Heart left ventricle (tissue), 16 donors: ENCODE results near the gene BNIP5. TPM values are rescaled to one million over a fixed set of nuclear protein-coding genes. Genes with fewer than 3 reads are reported as not detected.
A peak's percentile ranks its signal among the peaks of the same experiment; 100 is the strongest.

Source experiments
- ATAC-seq, 4 donors: fragments of 200-7000 bp; cut with Tn5 transposase; one replicate each; pipeline ENCODE4 v1.9.1; 2020 to 2022; ENCODE audit warnings: moderate library complexity in 4 of 4, mild to moderate bottlenecking in 3 of 4, moderate number of reproducible peaks in 1 of 4
- DNase-seq, 5 donors: peaks; one replicate each; pipeline ENCODE4 v3.0.0-alpha.2; 2020
- H3K27ac ChIP-seq, 12 donors: fragments of 200-600 bp; sonication (generic) in 4 of 12; one replicate each; pipeline versions ENCODE4 v1.5.0 to v1.8.0; 2016 to 2022; ENCODE audit warnings: mild to moderate bottlenecking in 2 of 12
- H3K27me3 ChIP-seq, 9 donors: fragments of 200-600 bp; sonication (generic) in 2 of 9; one replicate each; pipeline versions ENCODE4 v1.5.1 to v1.8.0; 2016 to 2022; ENCODE audit warnings: mild to moderate bottlenecking in 3 of 9
- H3K36me3 ChIP-seq, 9 donors: fragments of 200-600 bp; sonication (generic) in 2 of 9; one replicate each; pipeline versions ENCODE4 v1.5.0 to v1.8.0; 2018 to 2022; ENCODE audit warnings: mild to moderate bottlenecking in 2 of 9
- H3K4me1 ChIP-seq, 12 donors: fragments of 200-600 bp; sonication (generic) in 4 of 12; one replicate each; pipeline versions ENCODE4 v1.5.0 to v1.8.0; 2016 to 2022; ENCODE audit warnings: mild to moderate bottlenecking in 3 of 12
- H3K4me3 ChIP-seq, 12 donors: fragments of 200-600 bp; sonication (generic) in 4 of 12; one replicate each; pipeline versions ENCODE4 v1.5.0 to v1.8.0; 2017 to 2022; ENCODE audit warnings: mild to moderate bottlenecking in 9 of 12, moderate library complexity in 4 of 12
- H3K9me3 ChIP-seq, 12 donors: fragments of 200-600 bp; sonication (generic) in 4 of 12; one replicate each; pipeline versions ENCODE4 v1.5.0 to v1.8.0; 2016 to 2022; ENCODE audit warnings: mild to moderate bottlenecking in 1 of 12
- POLR2A ChIP-seq, 2 donors: fragments of 450-650 bp; IDR thresholded peaks; one replicate each; pipeline ENCODE4 v1.6.1; 2017; ENCODE audit warnings: antibody characterized with exemption in 2 of 2, mild to moderate bottlenecking in 2 of 2, moderate library complexity in 2 of 2
- WGBS, 4 donors: extraction: QIAGEN DNeasy Blood & Tissue Kit in 2 of 4; methylation state at CpG; one replicate each; pipeline versions ENCODE4 v1.1.5 to v1.1.7; 2013 to 2018; 5-methylcytosine and 5-hydroxymethylcytosine counted together
- intact Hi-C, 10 donors: fragments of 100-400 bp; cut with DNase I; formaldehyde crosslinking; loops; one replicate each; pipeline versions ENCODE4 v1.11.1 to v1.14.2; 2022
- polyA plus RNA-seq, 2 donors: library from polyadenylated mRNA; stranded (reverse); fragments of 200-250 nt; gene quantifications; one replicate each; pipeline ENCODE4 v1.2.3, GENCODE V29; 2013
- total RNA-seq, 9 donors: library from RNA; depleted of rRNA in 2 of 9; stranded (reverse); fragments of >200 nt in 2 of 9; fragmentation: NEBNext Ultra II Directional in 3 of 9; extraction: Animal tissue kit (Norgen Biotek cat#: 25700) in 3 of 9; gene quantifications; one replicate each; pipeline versions ENCODE4 v1.1.0 to v1.2.4, GENCODE V29; 2016 to 2023
- TF ChIP-seq, protein P1 (sequence below), 12 donors: fragments of 200-600 bp; sonication (generic) in 4 of 12; IDR thresholded peaks; one replicate each; pipeline versions ENCODE4 v1.5.0 to v1.8.0; 2018 to 2022; ENCODE audit warnings: antibody characterized with exemption in 12 of 12, mild to moderate bottlenecking in 5 of 12
- donor health status: ischemic (EF 13 %, LVEDD 7.1; RV severe dilation, severe dysfunction).
- donor health status: healthy with polysubstance abuse.
- donor health status: DM: no; HTN: yes; CAD: no.
- donor health status: DM: no; HTN: no; CAD: no.
- donor health status: ischemic (EF 25% LVEDD 6.9; RV normal size, moderate dysfunction).
- donor health status: ischemic (EF 25% LVEDD 5.7; RV mildly dilated, moderate dysfunction).
- donor health status: healthy.
- donor health status: DM: yes; HTN: yes; CAD: no.
- donor health status: ischemic (EF 35%, LVEDD 5.7; RV mildly dilated, moderate dysfunction).
- donor health status: nonischemic (EF 11% LVEDD 7.7; RV severe dilation, severe dysfunction).
- donor health status: DM: yes; HTN: yes; CAD: no.
- donor health status: PGD.
- donor health status: ischemic (EF 29% LVEDD 5.4; RV normal size, mild dysfunction).
- donor health status: nonischemic (EF 23%, LVEDD 6.1; RV moderate dilation, normal function).

The BNIP5 gene
- total and polyA plus RNA-seq, 11 donors = not detected

GRCh38 chr6:36326356-36326995 is 10.2 kb downstream of the BNIP5 start:
- no peak overlapping the region for H3K27ac ChIP-seq
- TF ChIP-seq POLR2A (IDR thresholded peaks at IDR 0.05) = no peak
- TF ChIP-seq, protein P1, sequence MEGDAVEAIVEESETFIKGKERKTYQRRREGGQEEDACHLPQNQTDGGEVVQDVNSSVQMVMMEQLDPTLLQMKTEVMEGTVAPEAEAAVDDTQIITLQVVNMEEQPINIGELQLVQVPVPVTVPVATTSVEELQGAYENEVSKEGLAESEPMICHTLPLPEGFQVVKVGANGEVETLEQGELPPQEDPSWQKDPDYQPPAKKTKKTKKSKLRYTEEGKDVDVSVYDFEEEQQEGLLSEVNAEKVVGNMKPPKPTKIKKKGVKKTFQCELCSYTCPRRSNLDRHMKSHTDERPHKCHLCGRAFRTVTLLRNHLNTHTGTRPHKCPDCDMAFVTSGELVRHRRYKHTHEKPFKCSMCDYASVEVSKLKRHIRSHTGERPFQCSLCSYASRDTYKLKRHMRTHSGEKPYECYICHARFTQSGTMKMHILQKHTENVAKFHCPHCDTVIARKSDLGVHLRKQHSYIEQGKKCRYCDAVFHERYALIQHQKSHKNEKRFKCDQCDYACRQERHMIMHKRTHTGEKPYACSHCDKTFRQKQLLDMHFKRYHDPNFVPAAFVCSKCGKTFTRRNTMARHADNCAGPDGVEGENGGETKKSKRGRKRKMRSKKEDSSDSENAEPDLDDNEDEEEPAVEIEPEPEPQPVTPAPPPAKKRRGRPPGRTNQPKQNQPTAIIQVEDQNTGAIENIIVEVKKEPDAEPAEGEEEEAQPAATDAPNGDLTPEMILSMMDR (IDR thresholded peaks at IDR 0.05) = no peak
- 47 to 64% (median 59%) methylated on average over 6 to 7 of the region's 7 CpGs for WGBS, 4 donors
- H3K36me3 ChIP-seq = no peaks in the 10 kb centered on the region
- DNase-seq (peak in 3 of 5 donors; percentile 40 to 47 (median 44)), ATAC-seq (peak in 2 of 4 donors; percentile 39 to 55)
- H3K27me3 ChIP-seq = peaks cover 0 to 23% (median 5%) of the 10 kb centered on the region in 9 donors
- intact Hi-C loops = no loop called here
- no peaks in the 10 kb centered on the region for H3K4me1 ChIP-seq
- H3K4me3 ChIP-seq = no peak overlapping the region
- no peaks in the 10 kb centered on the region for H3K9me3 ChIP-seq

DNA sequence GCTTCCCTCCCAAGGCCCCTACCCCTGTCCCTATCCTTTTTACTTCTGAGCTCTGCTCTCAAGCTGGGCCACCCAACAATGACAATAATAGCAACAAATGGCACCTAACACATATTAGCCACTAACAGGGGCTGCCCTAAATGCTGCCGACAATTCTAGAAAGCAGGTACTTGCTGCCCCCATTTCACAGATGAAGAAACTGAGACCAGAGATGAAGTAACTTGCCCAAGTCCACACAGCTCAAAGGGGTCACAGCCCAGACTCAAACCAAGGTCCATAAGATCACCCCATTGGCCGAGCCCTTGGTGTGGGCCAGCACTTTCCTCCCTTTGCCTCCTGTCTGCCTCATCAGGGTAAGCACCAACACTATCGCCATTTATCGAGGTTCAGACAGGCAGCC is 12.0 kb downstream of the BNIP5 start:
- DNase-seq (no peak), ATAC-seq (no peak)
- WGBS, 4 donors = 79 to 95% (median 92%) methylated on average over 4 of the region's 4 CpGs
- Histone ChIP-seq H3K4me3 (no peak overlapping the region), H3K27me3 (peaks cover 0 to 8% (median 3%) of the 10 kb centered on the region in 9 donors), H3K9me3 (no peaks in the 10 kb centered on the region), H3K4me1 (no peaks in the 10 kb centered on the region), H3K36me3 (no peaks in the 10 kb centered on the region), H3K27ac (no peak overlapping the region)
- intact Hi-C loops = no loop called here
- TF ChIP-seq, protein P1 (IDR thresholded peaks at IDR 0.05) = no peak
- no peak for TF ChIP-seq POLR2A (IDR thresholded peaks at IDR 0.05)

- intact Hi-C loops = no loop called here
- DNase-seq (no peak), ATAC-seq (no peak)
- no peaks in the 10 kb centered on the region for H3K9me3 ChIP-seq
- no peak overlapping the region for H3K27ac ChIP-seq
- no peak overlapping the region for H3K4me3 ChIP-seq
- no peaks in the 10 kb centered on the region for H3K4me1 ChIP-seq
- TF ChIP-seq, protein P1 (IDR thresholded peaks at IDR 0.05) = no peak
- no peak for TF ChIP-seq POLR2A (IDR thresholded peaks at IDR 0.05)
- no peaks in the 10 kb centered on the region for H3K36me3 ChIP-seq
- WGBS, 4 donors = 72 to 94% (median 88%) methylated on average over 6 of the region's 6 CpGs
- H3K27me3 ChIP-seq = peaks cover 0 to 4% (median 0%) of the 10 kb centered on the region in 9 donors
Observed at GRCh38 chr6:36324191-36324590, 12.5 kb downstream of the BNIP5 start.

GRCh38 chr6:36323062-36323461 is 13.6 kb downstream of the BNIP5 start:
- TF ChIP-seq, protein P1 (IDR thresholded peaks at IDR 0.05) = no peak
- TF ChIP-seq POLR2A (IDR thresholded peaks at IDR 0.05) = no peak
- DNase-seq = no peak
- Histone ChIP-seq H3K27ac (no peak overlapping the region), H3K27me3 (peaks cover 0 to 4% (median 0%) of the 10 kb centered on the region in 9 donors), H3K4me1 (no peaks in the 10 kb centered on the region), H3K36me3 (no peaks in the 10 kb centered on the region), H3K9me3 (no peaks in the 10 kb centered on the region), H3K4me3 (no peak overlapping the region)
- intact Hi-C loops = no loop called here
- no peak for ATAC-seq
- WGBS, 4 donors = 71 to 80% (median 76%) methylated on average over 8 of the region's 8 CpGs
